ENCODE data around the gene APLP2. TPM values are rescaled to one million over a fixed set of nuclear protein-coding genes. Genes with fewer than 3 reads are reported as not detected.

Gene APLP2
- total RNA-seq, 1 experiment from 2014 or later: 210 TPM

DNA sequence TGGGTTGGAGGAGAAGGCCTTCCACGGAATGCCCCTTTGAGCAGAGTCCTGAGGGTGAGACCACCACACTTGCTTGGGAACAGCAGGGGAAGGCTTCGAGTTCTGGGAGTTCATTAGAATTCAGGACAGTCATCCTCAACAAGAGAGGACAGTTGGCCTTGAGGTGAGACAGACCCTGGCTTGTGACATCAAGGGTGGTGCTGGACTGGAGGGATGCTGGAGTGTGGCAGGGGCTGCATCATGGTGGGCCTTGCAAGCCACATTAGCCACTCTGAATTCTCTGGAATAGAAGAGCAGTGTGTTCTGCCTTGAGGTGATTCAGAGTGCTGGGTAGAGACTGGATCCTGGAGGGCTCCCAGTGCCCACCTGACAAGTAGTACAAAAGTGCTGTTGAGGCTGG, 26.3 kb downstream of the APLP2 start:
- no peak overlapping the region for H3K4me2 ChIP-seq (ENCODE audit: low read length)
- no peaks in the 10 kb centered on the region for H3K9me2 ChIP-seq (ENCODE audit: insufficient read depth)
- no TSS peak for BruUV-seq (replicated peaks)
- no peaks in the 10 kb centered on the region for H3K4me1 ChIP-seq (ENCODE audit: control insufficient read depth in 1 of 2, insufficient read depth in 2 of 2, low read length in 2 of 2)
- no peaks in the 10 kb centered on the region for H3K9me3 ChIP-seq (ENCODE audit: control insufficient read depth in 1 of 2, insufficient read depth in 1 of 2, low read depth in 1 of 2, low read length in 2 of 2)
- H3K27me3 ChIP-seq (ENCODE audit: insufficient read depth, low read length): no peaks in the 10 kb centered on the region
- no peak for DNase-seq (ENCODE audit: low read depth, low spot score)
- no peak overlapping the region for H3K9ac ChIP-seq (ENCODE audit: low read length)
- RAD21 ChIA-PET (ENCODE audit: low non-redundant PET in 1 of 2, low total read pairs in 2 of 2, uncharacterized antibody in 2 of 2, unreplicated experiment in 2 of 2): no interaction called here
- no peak overlapping the region for H2AFZ ChIP-seq (ENCODE audit: low read depth, low read length, poor library complexity, severe bottlenecking)
- TF ChIP-seq EGR1 (IDR thresholded peaks at IDR 0.05; ENCODE audit: low read depth) (no peak), POLR2AphosphoS5 (IDR thresholded peaks at IDR 0.05; ENCODE audit: low read depth, low read length) (no peak), SRF (IDR thresholded peaks at IDR 0.05; ENCODE audit: low read depth) (no peak), ZFX (IDR thresholded peaks at IDR 0.05) (no peak), SIN3A (IDR thresholded peaks at IDR 0.05; ENCODE audit: low read depth) (no peak), SP1 (IDR thresholded peaks at IDR 0.05; ENCODE audit: low read depth) (no peak), EZH2 (IDR thresholded peaks at IDR 0.05) (no peak), JUND (IDR thresholded peaks at IDR 0.05) (no peak), EZH2phosphoT487 (IDR thresholded peaks at IDR 0.05; ENCODE audit: borderline replicate concordance) (no peak), CBX3 (IDR thresholded peaks at IDR 0.05; ENCODE audit: low read depth) (no peak), RAD21 (IDR thresholded peaks at IDR 0.05; ENCODE audit: low read depth) (no peak), FOSL1 (IDR thresholded peaks at IDR 0.05; ENCODE audit: low read depth) (no peak), ELF1 (IDR thresholded peaks at IDR 0.05; ENCODE audit: borderline replicate concordance, low read depth) (no peak), POLR2A (IDR thresholded peaks at IDR 0.05; ENCODE audit: borderline replicate concordance, extremely low read depth, insufficient read depth, insufficient read length) (no peak)
- TF ChIP-seq, protein P1, sequence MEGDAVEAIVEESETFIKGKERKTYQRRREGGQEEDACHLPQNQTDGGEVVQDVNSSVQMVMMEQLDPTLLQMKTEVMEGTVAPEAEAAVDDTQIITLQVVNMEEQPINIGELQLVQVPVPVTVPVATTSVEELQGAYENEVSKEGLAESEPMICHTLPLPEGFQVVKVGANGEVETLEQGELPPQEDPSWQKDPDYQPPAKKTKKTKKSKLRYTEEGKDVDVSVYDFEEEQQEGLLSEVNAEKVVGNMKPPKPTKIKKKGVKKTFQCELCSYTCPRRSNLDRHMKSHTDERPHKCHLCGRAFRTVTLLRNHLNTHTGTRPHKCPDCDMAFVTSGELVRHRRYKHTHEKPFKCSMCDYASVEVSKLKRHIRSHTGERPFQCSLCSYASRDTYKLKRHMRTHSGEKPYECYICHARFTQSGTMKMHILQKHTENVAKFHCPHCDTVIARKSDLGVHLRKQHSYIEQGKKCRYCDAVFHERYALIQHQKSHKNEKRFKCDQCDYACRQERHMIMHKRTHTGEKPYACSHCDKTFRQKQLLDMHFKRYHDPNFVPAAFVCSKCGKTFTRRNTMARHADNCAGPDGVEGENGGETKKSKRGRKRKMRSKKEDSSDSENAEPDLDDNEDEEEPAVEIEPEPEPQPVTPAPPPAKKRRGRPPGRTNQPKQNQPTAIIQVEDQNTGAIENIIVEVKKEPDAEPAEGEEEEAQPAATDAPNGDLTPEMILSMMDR (IDR thresholded peaks at IDR 0.05 in 2 of 3, conservative IDR thresholded peaks at IDR 0.05 in 1 of 3; ENCODE audit: borderline replicate concordance in 1 of 3, insufficient read depth in 1 of 3, low read depth in 2 of 3, low read length in 2 of 3): no peak
- TF ChIP-seq, protein P2, sequence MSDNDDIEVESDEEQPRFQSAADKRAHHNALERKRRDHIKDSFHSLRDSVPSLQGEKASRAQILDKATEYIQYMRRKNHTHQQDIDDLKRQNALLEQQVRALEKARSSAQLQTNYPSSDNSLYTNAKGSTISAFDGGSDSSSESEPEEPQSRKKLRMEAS (IDR thresholded peaks at IDR 0.05): no peak
- TF ChIP-seq, protein P3, sequence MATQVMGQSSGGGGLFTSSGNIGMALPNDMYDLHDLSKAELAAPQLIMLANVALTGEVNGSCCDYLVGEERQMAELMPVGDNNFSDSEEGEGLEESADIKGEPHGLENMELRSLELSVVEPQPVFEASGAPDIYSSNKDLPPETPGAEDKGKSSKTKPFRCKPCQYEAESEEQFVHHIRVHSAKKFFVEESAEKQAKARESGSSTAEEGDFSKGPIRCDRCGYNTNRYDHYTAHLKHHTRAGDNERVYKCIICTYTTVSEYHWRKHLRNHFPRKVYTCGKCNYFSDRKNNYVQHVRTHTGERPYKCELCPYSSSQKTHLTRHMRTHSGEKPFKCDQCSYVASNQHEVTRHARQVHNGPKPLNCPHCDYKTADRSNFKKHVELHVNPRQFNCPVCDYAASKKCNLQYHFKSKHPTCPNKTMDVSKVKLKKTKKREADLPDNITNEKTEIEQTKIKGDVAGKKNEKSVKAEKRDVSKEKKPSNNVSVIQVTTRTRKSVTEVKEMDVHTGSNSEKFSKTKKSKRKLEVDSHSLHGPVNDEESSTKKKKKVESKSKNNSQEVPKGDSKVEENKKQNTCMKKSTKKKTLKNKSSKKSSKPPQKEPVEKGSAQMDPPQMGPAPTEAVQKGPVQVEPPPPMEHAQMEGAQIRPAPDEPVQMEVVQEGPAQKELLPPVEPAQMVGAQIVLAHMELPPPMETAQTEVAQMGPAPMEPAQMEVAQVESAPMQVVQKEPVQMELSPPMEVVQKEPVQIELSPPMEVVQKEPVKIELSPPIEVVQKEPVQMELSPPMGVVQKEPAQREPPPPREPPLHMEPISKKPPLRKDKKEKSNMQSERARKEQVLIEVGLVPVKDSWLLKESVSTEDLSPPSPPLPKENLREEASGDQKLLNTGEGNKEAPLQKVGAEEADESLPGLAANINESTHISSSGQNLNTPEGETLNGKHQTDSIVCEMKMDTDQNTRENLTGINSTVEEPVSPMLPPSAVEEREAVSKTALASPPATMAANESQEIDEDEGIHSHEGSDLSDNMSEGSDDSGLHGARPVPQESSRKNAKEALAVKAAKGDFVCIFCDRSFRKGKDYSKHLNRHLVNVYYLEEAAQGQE (IDR thresholded peaks at IDR 0.05; ENCODE audit: low read depth): no peak
- intact Hi-C loops (cut with micrococcal nuclease): no loop called here
- POLR2A ChIA-PET: no interaction called here
- peaks cover 66% of the 10 kb centered on the region for H3K79me2 ChIP-seq (ENCODE audit: insufficient read depth, low read length)
- H3K36me3 ChIP-seq (ENCODE audit: control insufficient read depth in 1 of 2, insufficient read depth in 2 of 2, low read length in 2 of 2): no peaks in the 10 kb centered on the region
- no peak for ATAC-seq
- H3K4me3 ChIP-seq (replicated peaks in 1 of 2; ENCODE audit: low read depth in 1 of 2, low read length in 2 of 2): no peak overlapping the region
- H3K27ac ChIP-seq (ENCODE audit: low read depth, low read length): no peak overlapping the region
- peaks cover 6% of the 10 kb centered on the region; the same call in 1 of the 2 replicates for H4K20me1 ChIP-seq (ENCODE audit: insufficient read depth)
- CTCF ChIA-PET: no interaction called here
